GM12892 (cell line): ENCODE measurements around the gene ANXA3.

Source experiments
- POLR2A ChIP-seq: IDR thresholded peaks from 2 replicates; pipeline ENCODE4 v1.6.1; 2011; ENCODE audit warnings: low read depth, low read length, control low read depth
- POLR2AphosphoS5 ChIP-seq: IDR thresholded peaks from 2 replicates; pipeline ENCODE4 v1.6.1; 2011; ENCODE audit warnings: low read depth, low read length, control low read depth

DNA sequence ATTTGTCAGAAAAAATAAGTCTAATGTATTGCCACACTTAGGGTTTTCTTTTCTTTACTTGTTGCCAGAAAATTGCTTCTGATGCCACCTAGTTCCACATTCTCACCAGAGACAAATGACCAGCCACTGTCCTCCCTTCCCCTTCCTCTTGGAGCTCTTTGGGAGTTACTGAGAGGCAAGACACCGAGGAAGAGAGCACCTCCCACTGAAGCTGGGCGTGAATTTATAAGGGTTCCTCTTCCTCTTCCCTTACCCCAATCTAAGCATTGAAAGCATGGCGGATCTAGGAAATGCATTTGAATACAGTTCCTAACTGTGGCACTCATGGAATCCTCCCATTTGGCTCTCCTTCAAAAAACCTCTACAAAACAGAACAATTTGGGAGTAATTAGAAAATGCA lies 30.0 kb downstream of the ANXA3 start:
- TF ChIP-seq POLR2AphosphoS5 (no peak), POLR2A (no peak)
